Measurements from ENCODE around the gene GJB1.
"Not testable (repeated sequence)": the region's sequence is repeated elsewhere in the genome, so short reads cannot be mapped to it uniquely, and the experiment has no call there.

The GJB1 gene

DNA sequence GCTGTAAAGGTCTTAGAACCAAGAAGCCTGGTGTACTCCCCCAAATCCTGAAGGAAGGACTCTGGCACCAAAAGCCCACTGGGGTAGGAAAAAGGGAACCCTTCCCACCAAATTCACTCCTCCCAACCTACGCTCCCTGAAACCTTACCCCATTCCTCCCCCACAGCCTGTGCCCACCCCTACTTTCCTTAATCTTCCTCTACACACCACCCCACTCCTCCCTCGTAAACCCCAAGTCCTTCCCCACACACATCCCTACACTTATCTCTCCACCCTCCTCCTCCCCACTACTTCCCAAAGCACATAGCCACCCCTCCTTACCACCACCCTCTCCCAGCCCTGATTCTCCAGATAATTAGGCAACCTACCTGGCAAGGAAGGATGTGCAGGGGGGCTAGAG, 29.2 kb downstream of the GJB1 start:
- DNase-seq (ENCODE audit: low read depth) = no peak
- no peak overlapping the region for H3K4me3 ChIP-seq (ENCODE audit: low read depth, low read length)
- TF ChIP-seq, protein P1, sequence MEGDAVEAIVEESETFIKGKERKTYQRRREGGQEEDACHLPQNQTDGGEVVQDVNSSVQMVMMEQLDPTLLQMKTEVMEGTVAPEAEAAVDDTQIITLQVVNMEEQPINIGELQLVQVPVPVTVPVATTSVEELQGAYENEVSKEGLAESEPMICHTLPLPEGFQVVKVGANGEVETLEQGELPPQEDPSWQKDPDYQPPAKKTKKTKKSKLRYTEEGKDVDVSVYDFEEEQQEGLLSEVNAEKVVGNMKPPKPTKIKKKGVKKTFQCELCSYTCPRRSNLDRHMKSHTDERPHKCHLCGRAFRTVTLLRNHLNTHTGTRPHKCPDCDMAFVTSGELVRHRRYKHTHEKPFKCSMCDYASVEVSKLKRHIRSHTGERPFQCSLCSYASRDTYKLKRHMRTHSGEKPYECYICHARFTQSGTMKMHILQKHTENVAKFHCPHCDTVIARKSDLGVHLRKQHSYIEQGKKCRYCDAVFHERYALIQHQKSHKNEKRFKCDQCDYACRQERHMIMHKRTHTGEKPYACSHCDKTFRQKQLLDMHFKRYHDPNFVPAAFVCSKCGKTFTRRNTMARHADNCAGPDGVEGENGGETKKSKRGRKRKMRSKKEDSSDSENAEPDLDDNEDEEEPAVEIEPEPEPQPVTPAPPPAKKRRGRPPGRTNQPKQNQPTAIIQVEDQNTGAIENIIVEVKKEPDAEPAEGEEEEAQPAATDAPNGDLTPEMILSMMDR (IDR thresholded peaks at IDR 0.05; ENCODE audit: control insufficient read depth, extremely low read depth, insufficient read depth) = no peak

DNA sequence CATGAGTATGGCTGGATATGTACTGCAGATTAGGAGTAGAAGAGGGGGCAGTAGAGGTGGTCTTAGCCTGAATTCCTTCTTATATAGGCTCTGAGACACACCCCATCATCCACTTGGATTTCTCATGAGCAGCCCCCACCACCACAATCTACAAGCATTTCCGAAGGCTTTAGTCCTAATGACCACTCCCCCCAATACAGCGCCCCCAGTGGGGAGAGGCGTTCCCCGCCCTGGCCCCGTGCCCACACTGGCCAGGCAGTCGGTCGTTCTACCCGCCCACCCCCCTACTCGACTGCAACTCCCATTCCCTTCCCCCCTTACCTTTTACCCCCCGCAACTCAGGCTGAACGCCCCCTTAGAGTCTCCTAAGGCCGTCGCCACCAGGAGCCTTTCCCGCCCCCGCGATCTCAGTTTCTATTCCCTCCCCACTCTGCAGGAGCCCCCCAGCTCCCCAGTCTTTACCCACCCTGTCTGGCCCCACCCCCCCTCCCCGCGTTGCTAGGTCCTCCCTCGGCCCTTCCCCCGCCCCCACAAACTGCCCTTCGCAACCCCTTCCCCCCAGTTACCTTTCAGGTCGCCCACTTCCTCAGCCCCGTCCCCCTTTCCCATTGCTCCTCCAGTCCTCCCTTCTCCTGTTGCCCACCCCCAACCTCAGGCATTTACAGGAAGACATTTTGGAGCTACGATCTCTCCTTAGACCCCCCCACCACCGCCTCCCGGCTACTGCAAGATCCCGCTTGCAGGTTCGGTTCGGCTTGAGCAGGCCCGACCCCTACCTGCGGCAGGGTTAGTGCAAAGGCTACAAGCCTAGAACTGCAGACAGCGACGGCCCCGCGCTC, 30.4 kb downstream of the GJB1 start:
- peak overlapping the region; percentile 77 for H3K4me3 ChIP-seq (ENCODE audit: low read depth, low read length)
- no peak for DNase-seq (ENCODE audit: low read depth)
- TF ChIP-seq, protein P1 (IDR thresholded peaks at IDR 0.05; ENCODE audit: control insufficient read depth, extremely low read depth, insufficient read depth) = peak; percentile 57

DNA sequence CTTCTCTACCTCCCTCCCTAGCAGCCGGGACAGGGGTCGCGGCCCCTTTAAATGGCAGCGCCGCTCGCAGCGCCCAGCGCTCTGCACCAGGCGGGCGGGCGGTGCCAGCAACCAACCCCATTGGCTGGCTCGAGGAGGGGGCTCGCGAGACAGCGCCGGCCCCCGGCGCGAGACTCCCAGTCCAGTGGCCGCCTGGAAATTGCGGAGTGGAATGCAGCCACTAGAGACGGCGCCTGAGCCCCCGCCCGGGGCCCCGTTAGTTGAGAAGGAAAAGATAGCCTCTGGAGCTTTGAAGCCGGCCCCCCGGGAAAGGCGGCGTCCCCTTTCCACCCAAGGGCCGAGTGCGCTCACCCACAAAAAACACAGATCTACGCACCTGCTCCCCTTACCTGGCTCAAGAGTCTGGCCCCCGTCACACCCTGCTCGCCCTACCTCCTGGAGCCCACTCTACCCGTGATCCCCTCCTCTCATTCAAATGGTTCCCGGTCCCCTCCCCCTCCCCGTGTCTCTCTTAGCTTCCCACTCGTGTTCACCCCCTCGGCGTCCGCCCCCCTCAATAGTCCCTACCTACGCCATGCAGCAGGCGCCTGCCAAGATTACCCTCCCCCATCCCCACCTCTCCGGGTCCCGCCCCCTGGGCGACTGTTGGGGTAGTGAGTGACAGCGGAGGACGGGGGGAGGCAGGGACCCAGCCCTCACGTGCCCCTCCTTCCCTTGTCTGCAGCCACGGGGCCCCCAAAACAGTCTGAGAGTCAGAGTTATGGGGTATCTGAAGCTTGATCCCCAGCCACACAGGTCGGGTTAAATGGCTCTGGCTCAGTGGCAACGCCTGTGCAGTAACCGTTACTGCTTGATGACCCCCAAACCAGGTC, 31.3 kb downstream of the GJB1 start, which contains the start of gene ZMYM3:
TSS of gene ZMYM3 (minus strand) at position 49 of the 872 bp plus-strand sequence. CDS start 885 bp downstream, outside the sequence.
- TF ChIP-seq, protein P1 (IDR thresholded peaks at IDR 0.05; ENCODE audit: control insufficient read depth, extremely low read depth, insufficient read depth) = no peak
- peak within 1 kb of the TSS; percentile 77 for H3K4me3 ChIP-seq (ENCODE audit: low read depth, low read length)
- peak; percentile 47 for DNase-seq (ENCODE audit: low read depth)

DNA sequence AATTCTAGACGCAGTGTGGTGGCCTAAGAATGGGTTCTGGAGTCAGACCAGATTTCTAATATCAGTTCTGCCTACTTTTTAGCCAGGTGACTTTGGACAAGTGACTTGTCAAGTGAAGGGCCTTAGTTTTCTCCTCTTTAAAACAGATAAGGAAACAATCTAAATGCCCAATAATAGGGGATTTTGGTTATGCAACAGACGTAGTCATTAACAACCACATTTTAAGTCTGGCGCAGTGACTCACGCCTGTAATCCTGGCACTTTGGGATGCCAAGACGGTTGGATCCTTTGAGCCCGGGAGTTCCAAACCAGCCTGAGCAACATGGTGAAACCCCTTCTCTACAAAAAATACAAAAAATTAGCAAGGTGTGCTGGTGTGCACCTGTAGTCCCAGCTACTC, 33.0 kb downstream of the GJB1 start:
- H3K4me3 ChIP-seq (ENCODE audit: low read depth, low read length) = no peak overlapping the region
- no peak for DNase-seq (ENCODE audit: low read depth)
- TF ChIP-seq, protein P1 (IDR thresholded peaks at IDR 0.05; ENCODE audit: control insufficient read depth, extremely low read depth, insufficient read depth) = no peak

DNA sequence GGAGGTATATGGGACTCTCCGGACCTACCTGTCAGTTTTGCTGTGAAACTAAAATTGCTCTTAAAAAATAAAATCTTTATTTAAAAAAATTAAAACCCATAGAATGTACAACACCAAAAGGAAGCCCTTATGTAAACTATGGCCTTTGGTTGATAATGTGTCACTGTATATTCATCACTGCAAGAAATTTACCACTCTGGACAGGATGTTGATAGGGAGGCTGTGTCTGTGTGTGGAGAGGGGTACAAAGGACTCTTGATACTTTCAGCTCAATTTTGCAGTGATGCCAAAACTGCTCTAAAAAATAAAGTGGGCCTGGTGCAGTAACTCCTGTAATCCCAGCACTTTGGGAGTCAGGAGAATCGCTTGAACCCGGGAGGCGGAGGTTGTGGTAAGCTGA, 33.8 kb downstream of the GJB1 start:
- H3K4me3 ChIP-seq (ENCODE audit: low read depth, low read length) = no peak overlapping the region
- no peak for DNase-seq (ENCODE audit: low read depth)
- TF ChIP-seq, protein P1 (IDR thresholded peaks at IDR 0.05; ENCODE audit: control insufficient read depth, extremely low read depth, insufficient read depth) = no peak

DNA sequence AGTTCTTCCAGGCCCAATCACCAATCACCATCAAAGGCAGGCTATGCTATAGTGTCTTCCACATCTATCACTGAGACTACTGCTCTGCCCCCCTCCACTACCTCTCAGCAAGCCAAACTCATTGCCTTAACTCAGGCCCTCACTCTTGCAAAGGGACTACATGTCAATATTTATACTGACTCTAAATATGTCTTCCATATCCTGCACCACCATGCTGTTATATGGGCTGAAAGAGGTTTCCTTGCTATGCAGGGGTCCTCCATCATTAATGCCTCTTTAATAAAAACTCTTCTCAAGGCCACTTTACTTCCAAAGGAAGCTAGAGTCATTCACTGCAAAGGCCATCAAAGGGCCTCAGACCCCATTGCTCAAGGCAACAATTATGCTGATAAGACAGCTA, 45.6 kb downstream of the GJB1 start:
- not testable (repeated sequence) for DNase-seq (ENCODE audit: low read depth); H3K4me3 ChIP-seq (ENCODE audit: low read depth, low read length)

DNA sequence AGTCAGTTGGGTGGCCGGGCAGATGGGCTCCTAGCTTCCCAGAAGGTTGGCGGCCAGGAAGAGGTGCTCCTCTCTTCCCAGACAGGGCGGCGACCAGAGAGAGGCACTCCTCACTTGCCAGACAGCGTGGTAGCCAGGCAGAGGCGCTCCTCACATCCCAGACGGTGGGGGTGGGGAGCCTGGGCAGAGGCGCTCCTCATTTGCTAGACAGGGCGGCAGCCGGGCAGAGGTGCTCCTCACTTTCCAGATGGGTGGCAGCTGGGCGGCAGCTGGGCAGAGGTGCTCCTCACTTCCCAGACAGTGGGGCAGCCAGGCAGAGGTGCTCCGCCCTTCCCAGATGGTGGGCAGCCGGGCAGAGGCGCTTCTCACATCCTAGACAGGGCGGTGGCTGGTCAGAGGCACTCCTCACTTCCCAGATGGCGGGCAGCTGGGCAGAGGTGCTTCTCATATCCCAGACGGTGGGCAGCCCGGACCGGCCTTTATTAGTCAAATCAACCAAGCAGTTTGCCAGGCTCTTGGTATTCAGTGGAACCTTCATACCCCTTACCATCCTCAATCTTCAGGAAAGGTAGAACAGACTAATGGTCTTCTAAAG, 46.9 kb downstream of the GJB1 start:
- H3K4me3 ChIP-seq (ENCODE audit: low read depth, low read length) = no peak overlapping the region
- DNase-seq (ENCODE audit: low read depth) = no peak
- TF ChIP-seq, protein P1 (IDR thresholded peaks at IDR 0.05; ENCODE audit: control insufficient read depth, extremely low read depth, insufficient read depth) = no peak

DNA sequence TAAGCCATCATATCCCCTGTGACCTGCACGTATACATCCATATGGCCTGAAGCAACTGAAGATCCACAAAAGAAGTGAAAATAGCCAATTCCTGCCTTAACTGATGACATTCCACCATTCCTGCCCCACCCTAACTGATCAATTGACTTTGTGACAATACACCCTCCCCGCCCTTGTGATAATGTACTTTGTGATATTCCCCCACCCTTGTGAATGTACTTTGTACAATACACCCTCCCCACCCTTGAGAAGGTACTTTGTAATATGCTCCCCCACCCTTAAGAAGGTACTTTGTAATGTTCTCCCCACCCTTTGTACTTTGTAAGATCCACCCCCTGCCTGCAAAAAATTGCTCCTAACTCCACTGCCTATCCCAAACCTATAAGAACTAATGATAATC, 49.3 kb downstream of the GJB1 start:
- not testable (repeated sequence) for DNase-seq (ENCODE audit: low read depth); H3K4me3 ChIP-seq (ENCODE audit: low read depth, low read length)

All from LNCaP clone FGC (cell line).